B cell (primary cell): Measurements from ENCODE around the gene FSTL3.

Source experiments
- CTCF ChIP-seq: fragments of 200-600 bp; IDR thresholded peaks from one replicate; pipeline ENCODE4 v1.8.0; 2022; ENCODE audit warnings: antibody characterized with exemption, mild to moderate bottlenecking
- EZH2 ChIP-seq: IDR thresholded peaks from 2 replicates; pipeline ENCODE4 v1.6.1; 2012; ENCODE audit warnings: borderline replicate concordance, low read depth, mild to moderate bottlenecking, moderate library complexity, low read length; ENCODE audit not compliant: insufficient read depth, poor library complexity, severe bottlenecking

- TF ChIP-seq EZH2 (no peak), CTCF (no peak)
Observed at GRCh38 chr19:653425-653824, 22.8 kb upstream of the FSTL3 start.
